GM23248 (cell line): ENCODE measurements around the gene TARBP1. TPM values are rescaled to one million over a fixed set of nuclear protein-coding genes. Genes with fewer than 3 reads are reported as not detected.
"Not testable (repeated sequence)": the region's sequence is repeated elsewhere in the genome, so short reads cannot be mapped to it uniquely, and the experiment has no call there.

Source experiments
- DNase-seq: peaks from one replicate; pipeline ENCODE4 v3.0.0-alpha.2; 2015
- H2AFZ ChIP-seq: fragments of 200-600 bp; sonication (generic); 2 replicates; pipeline ENCODE4 v1.6.1; 2016; ENCODE audit warnings: antibody characterized with exemption
- H3F3A ChIP-seq: fragments of 200-600 bp; sonication (generic); 2 replicates; pipeline ENCODE4 v1.6.1; 2016; ENCODE audit warnings: mild to moderate bottlenecking, antibody characterized with exemption, mixed run types; ENCODE audit not compliant: insufficient read depth
- H3K27ac ChIP-seq: fragments of 200-600 bp; sonication (generic); 2 replicates; pipeline ENCODE4 v1.5.1; 2016; ENCODE audit warnings: mild to moderate bottlenecking
- H3K27me3 ChIP-seq: fragments of 200-600 bp; sonication (generic); replicated peaks from 2 replicates; pipeline ENCODE4 v1.6.1; 2016; ENCODE audit warnings: mild to moderate bottlenecking; ENCODE audit not compliant: insufficient read depth
- H3K36me3 ChIP-seq: fragments of 200-600 bp; sonication (generic); 2 replicates; pipeline ENCODE4 v1.6.1; 2016; ENCODE audit warnings: low read depth, mild to moderate bottlenecking
- H3K4me1 ChIP-seq: fragments of 200-600 bp; sonication (generic); 2 replicates; pipeline ENCODE4 v1.6.1; 2016; ENCODE audit warnings: mild to moderate bottlenecking; ENCODE audit not compliant: insufficient read depth
- H3K4me2 ChIP-seq: fragments of 200-600 bp; sonication (generic); one replicate; pipeline ENCODE4 v1.6.1; 2016; ENCODE audit warnings: mild to moderate bottlenecking; ENCODE audit not compliant: unreplicated experiment
- H3K4me3 ChIP-seq: fragments of 200-600 bp; sonication (generic); 2 replicates; pipeline ENCODE4 v1.5.1; 2016; ENCODE audit warnings: mild to moderate bottlenecking
- H3K79me2 ChIP-seq: fragments of 200-600 bp; sonication (generic); 2 replicates; pipeline ENCODE4 v1.6.1; 2016; ENCODE audit warnings: mild to moderate bottlenecking; ENCODE audit not compliant: insufficient read depth
- H3K9ac ChIP-seq: fragments of 200-600 bp; sonication (generic); 2 replicates; pipeline ENCODE4 v1.6.1; 2016; ENCODE audit warnings: mild to moderate bottlenecking
- H3K9me2 ChIP-seq: fragments of 200-600 bp; sonication (generic); 2 replicates; pipeline ENCODE4 v1.6.1; 2016; ENCODE audit warnings: mixed run types, mild to moderate bottlenecking, moderate library complexity; ENCODE audit not compliant: insufficient read depth
- H3K9me3 ChIP-seq: fragments of 200-600 bp; sonication (generic); one replicate; pipeline ENCODE4 v1.6.1; 2017; ENCODE audit warnings: low read depth
- H4K20me1 ChIP-seq: fragments of 200-600 bp; sonication (generic); 2 replicates; pipeline ENCODE4 v1.6.0; 2016; ENCODE audit not compliant: insufficient read depth
- EZH2 ChIP-seq: fragments of 200-600 bp; sonication (generic); IDR thresholded peaks from 2 replicates; pipeline ENCODE4 v1.6.1; 2018; ENCODE audit warnings: antibody characterized with exemption, mild to moderate bottlenecking; ENCODE audit not compliant: insufficient read depth, poor library complexity, severe bottlenecking
- EZH2phosphoT487 ChIP-seq: fragments of 200-600 bp; sonication (generic); IDR thresholded peaks from 2 replicates; pipeline ENCODE4 v1.6.1; 2018; ENCODE audit warnings: antibody characterized with exemption, moderate library complexity, mild to moderate bottlenecking, low read depth; ENCODE audit not compliant: insufficient read depth
- WGBS, 2 experiments: methylation state at CpG; one replicate each; pipeline ENCODE4 v1.1.6; 2015 to 2017; ENCODE audit warnings: low lambda C conversion rate in 2 of 2, low coverage in 1 of 2; ENCODE audit errors: missing lambda C conversion rate in 2 of 2; 5-methylcytosine and 5-hydroxymethylcytosine counted together
- in situ Hi-C: fragments of 300-500 bp; cut with MboI; formaldehyde crosslinking; loops from 2 replicates; pipeline ENCODE4 v1.15.0; 2020
- polyA plus RNA-seq: library from polyadenylated mRNA; unstranded; fragments of >200 nt; fragmentation: Nextera tagmentation; extraction: Ambion mirVana; gene quantifications from 2 replicates; pipeline ENCODE4 v1.2.1, GENCODE V29; 2016
- total RNA-seq: library from RNA; depleted of rRNA; stranded (reverse); fragments of >200 nt; shearing (Covaris generic); gene quantifications from 2 replicates; pipeline ENCODE4 v1.2.3, GENCODE V29; 2014

TARBP1 gene
- total and polyA plus RNA-seq, 2 experiments from 2014 or later, result 5.2 to 11.9 TPM

DNA sequence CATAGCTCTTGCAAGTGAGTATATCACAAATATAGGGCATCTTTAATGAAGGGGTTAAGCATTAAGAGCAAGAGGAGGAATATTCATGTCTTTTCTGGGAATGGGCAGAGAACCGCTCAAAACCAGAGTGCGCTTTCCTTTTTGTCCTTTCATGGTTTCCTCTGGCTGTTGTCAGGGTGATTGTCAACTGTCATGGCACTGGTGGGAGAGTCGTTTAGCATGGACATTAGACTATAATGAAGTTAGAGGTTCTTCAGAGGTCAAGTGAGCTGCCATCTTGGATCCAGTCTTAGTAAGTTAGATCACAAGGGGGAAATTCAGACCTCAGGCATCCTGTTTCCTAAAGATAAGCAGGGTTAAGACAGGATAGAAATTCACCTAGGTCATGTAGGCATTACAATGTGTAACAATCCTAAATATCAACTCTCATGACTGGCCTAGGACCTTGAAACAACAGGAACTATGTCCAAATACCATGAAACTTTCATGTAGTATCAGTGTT lies 117.8 kb downstream of the TARBP1 start:
- Histone ChIP-seq H3F3A (no peaks in the 10 kb centered on the region), H4K20me1 (no peaks in the 10 kb centered on the region), H2AFZ (peak overlapping the region; percentile 5; the same call in 1 of the 2 replicates), H3K79me2 (no peaks in the 10 kb centered on the region), H3K9me3 (no peaks in the 10 kb centered on the region), H3K36me3 (no peaks in the 10 kb centered on the region), H3K9me2 (no peaks in the 10 kb centered on the region), H3K4me1 (no peaks in the 10 kb centered on the region), H3K4me3 (no peak overlapping the region), H3K4me2 (no peak overlapping the region), H3K9ac (no peak overlapping the region), H3K27ac (no peak overlapping the region), H3K27me3 (0 out of 2 replicates have a peak, but pooled peaks cover 4% of the 10 kb centered on the region)
- TF ChIP-seq EZH2phosphoT487 (no peak), EZH2 (no peak)
- WGBS, 2 experiments, result 63 to 65% methylated on average over 3 of the region's 3 CpGs
- in situ Hi-C loops, result no loop called here
- DNase-seq, result no peak

DNA sequence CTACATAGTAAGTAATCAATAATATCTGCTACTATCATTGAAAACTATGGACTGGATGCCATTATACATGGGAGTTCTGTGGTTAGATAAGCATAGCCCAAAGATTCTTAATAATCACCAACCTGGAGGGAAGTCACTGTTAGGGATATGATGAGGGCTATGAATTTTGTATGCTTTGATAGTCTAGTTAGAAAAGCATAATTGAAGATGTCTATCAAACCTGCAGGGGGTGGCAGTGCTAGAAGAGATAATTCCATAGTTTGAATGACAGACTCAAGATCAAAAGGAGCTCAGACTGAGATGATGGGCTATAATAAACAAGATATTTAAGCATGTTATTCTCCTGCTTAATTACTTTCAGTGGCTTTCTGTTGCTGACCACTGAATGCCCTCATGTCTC lies 121.1 kb downstream of the TARBP1 start:
- Histone ChIP-seq H3K27me3 (0 out of 2 replicates have a peak, but pooled peaks cover 4% of the 10 kb centered on the region), H3K9me3 (no peaks in the 10 kb centered on the region), H3K4me3 (no peak overlapping the region), H3K9ac (no peak overlapping the region), H3K4me2 (no peak overlapping the region), H3K4me1 (no peaks in the 10 kb centered on the region), H3F3A (no peaks in the 10 kb centered on the region), H2AFZ (no peak overlapping the region), H3K9me2 (no peaks in the 10 kb centered on the region), H3K27ac (no peak overlapping the region), H3K79me2 (no peaks in the 10 kb centered on the region), H3K36me3 (no peaks in the 10 kb centered on the region), H4K20me1 (no peaks in the 10 kb centered on the region)
- no peak for DNase-seq
- in situ Hi-C loops, result no loop called here
- TF ChIP-seq EZH2 (no peak), EZH2phosphoT487 (no peak)

DNA sequence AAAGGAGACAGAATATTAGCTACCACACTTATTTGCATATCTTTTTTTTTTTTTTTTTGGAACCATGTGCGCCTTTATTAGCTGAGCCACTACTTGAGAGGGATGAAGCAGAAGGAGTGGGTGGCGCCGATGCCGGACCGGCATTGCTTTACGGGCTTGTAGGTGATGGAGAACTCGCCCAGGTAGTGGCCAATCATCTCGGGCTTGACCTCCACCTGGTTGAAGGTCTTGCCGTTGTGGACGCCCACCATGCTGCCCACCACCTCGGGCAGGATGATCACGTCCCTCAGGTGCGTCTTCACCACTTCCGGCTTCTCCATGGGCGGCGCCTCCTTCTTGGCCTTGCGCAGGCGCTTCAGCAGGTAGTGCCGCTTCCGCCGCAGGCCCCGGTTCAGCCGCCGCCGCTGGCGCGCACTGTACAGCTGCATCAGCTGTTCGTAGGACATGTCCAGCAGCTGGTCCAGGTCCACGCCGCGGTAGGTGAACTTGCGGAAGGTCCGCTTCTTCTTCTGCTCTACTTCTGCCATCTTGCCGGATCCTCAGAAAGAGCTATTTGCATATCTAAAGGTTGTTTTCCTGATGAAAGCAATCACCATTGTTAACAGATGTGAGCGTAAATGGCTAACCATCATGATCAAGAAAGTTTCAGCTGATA lies 122.2 kb downstream of the TARBP1 start:
- H3K36me3 ChIP-seq, H3K27me3 ChIP-seq, H3K9ac ChIP-seq, H3K9me2 ChIP-seq, H3K79me2 ChIP-seq, H3K4me1 ChIP-seq, DNase-seq, H4K20me1 ChIP-seq, H3K27ac ChIP-seq, in situ Hi-C loops, H3K9me3 ChIP-seq, H3F3A ChIP-seq, H3K4me2 ChIP-seq: not testable (repeated sequence)
- H2AFZ ChIP-seq, result peak overlapping the region; percentile 73
- WGBS, 2 experiments, result 58 to 61% methylated on average over 27 to 35 of the region's 35 CpGs
- peak overlapping the region; percentile 52 for H3K4me3 ChIP-seq

GRCh38 chr1:234355782-234356510 lies 123.0 kb downstream of the TARBP1 start:
- no peak overlapping the region for H3K9ac ChIP-seq
- H3F3A ChIP-seq, result no peaks in the 10 kb centered on the region
- peak overlapping the region; percentile 73; the same call in 1 of the 2 replicates for H2AFZ ChIP-seq
- in situ Hi-C loops, result no loop called here
- no peak for DNase-seq
- no peaks in the 10 kb centered on the region for H4K20me1 ChIP-seq
- H3K4me3 ChIP-seq, result no peak overlapping the region
- 0 out of 2 replicates have a peak, but pooled peaks cover 4% of the 10 kb centered on the region for H3K27me3 ChIP-seq
- H3K79me2 ChIP-seq, result no peaks in the 10 kb centered on the region
- H3K27ac ChIP-seq, result no peak overlapping the region
- WGBS, 2 experiments, result 42 to 45% methylated on average over 3 of the region's 3 CpGs
- H3K4me1 ChIP-seq, result no peaks in the 10 kb centered on the region
- H3K9me2 ChIP-seq, result no peaks in the 10 kb centered on the region
- TF ChIP-seq EZH2phosphoT487, result no peak
- no peak for TF ChIP-seq EZH2
- H3K4me2 ChIP-seq, result no peak overlapping the region
- no peaks in the 10 kb centered on the region for H3K36me3 ChIP-seq
- no peaks in the 10 kb centered on the region for H3K9me3 ChIP-seq
